Progenitor cell of endocrine pancreas (in vitro differentiated cells): ENCODE data around the gene LRBA. TPM values are rescaled to one million over a fixed set of nuclear protein-coding genes. Genes with fewer than 3 reads are reported as not detected.

ENCODE experiments used
- DNase-seq: peaks from one replicate; pipeline ENCODE4 v3.0.0; 2021; ENCODE audit warnings: low spot score; ENCODE audit not compliant: unreplicated experiment
- H3K27ac Mint-ChIP-seq: 2 replicates; pipeline ENCODE4 v1.8.0; 2021; ENCODE audit warnings: mild to moderate bottlenecking, moderate library complexity, mixed read lengths
- H3K27me3 Mint-ChIP-seq: 2 replicates; pipeline ENCODE4 v1.8.0; 2021; ENCODE audit warnings: mixed read lengths
- H3K36me3 Mint-ChIP-seq: 2 replicates; pipeline ENCODE4 v1.8.0; 2022; ENCODE audit warnings: mixed read lengths; ENCODE audit not compliant: insufficient read depth
- H3K4me1 Mint-ChIP-seq: 2 replicates; pipeline ENCODE4 v1.8.0; 2021; ENCODE audit warnings: low read depth, mixed read lengths
- H3K4me3 Mint-ChIP-seq: 2 replicates; pipeline ENCODE4 v1.8.0; 2021; ENCODE audit warnings: low read depth, mild to moderate bottlenecking, moderate library complexity, mixed read lengths
- H3K9me3 Mint-ChIP-seq: 2 replicates; pipeline ENCODE4 v1.8.0; 2021; ENCODE audit warnings: low read depth, mixed read lengths
- CTCF ChIP-seq: fragments of 200-600 bp; sonication (generic); IDR thresholded peaks from one replicate; pipeline ENCODE4 v1.5.0; 2021; ENCODE audit warnings: antibody characterized with exemption, mild to moderate bottlenecking; ENCODE audit not compliant: unreplicated experiment
- total RNA-seq: library from RNA; stranded (reverse); gene quantifications from 2 replicates; pipeline ENCODE4 v1.2.1, GENCODE V29; 2021

Gene LRBA
- total RNA-seq, 1 donor from 2014 or later: 95.2 TPM

GRCh38 chr4:150599547-150599946 is 415.5 kb downstream of the LRBA start:
- Mint-ChIP-seq H3K36me3 (peaks cover 7% of the 10 kb centered on the region), H3K27me3 (no peaks in the 10 kb centered on the region), H3K4me1 (peaks cover 2% of the 10 kb centered on the region)

GRCh38 chr4:150598909-150599308 is 416.2 kb downstream of the LRBA start:
- no peaks in the 10 kb centered on the region for H3K9me3 Mint-ChIP-seq
- H3K4me3 Mint-ChIP-seq: no peak overlapping the region
- no peak for DNase-seq
- H3K27ac Mint-ChIP-seq: no peak overlapping the region
- no peaks in the 10 kb centered on the region for H3K27me3 Mint-ChIP-seq
- no peak for TF ChIP-seq CTCF
- H3K36me3 Mint-ChIP-seq: peaks cover 7% of the 10 kb centered on the region
- peaks cover 2% of the 10 kb centered on the region for H3K4me1 Mint-ChIP-seq

More at GRCh38 chr4:150599547-150599946, 415.5 kb downstream of the LRBA start:
- no peak for DNase-seq
- Mint-ChIP-seq H3K9me3 (no peaks in the 10 kb centered on the region), H3K4me3 (no peak overlapping the region), H3K27ac (no peak overlapping the region)
- no peak for TF ChIP-seq CTCF

- H3K4me1 Mint-ChIP-seq: peaks cover 8% of the 10 kb centered on the region
- no peak for TF ChIP-seq CTCF
- DNase-seq: no peak
- peaks cover 6% of the 10 kb centered on the region for H3K36me3 Mint-ChIP-seq
- H3K27ac Mint-ChIP-seq: no peak overlapping the region
- H3K4me3 Mint-ChIP-seq: no peak overlapping the region
- H3K27me3 Mint-ChIP-seq: no peaks in the 10 kb centered on the region
- H3K9me3 Mint-ChIP-seq: no peaks in the 10 kb centered on the region
Measured at GRCh38 chr4:150593996-150594395, 421.1 kb downstream of the LRBA start.

- no peak for DNase-seq
- H3K27ac Mint-ChIP-seq: no peak overlapping the region
Measured at GRCh38 chr4:150591904-150592303, 423.2 kb downstream of the LRBA start.

GRCh38 chr4:150591406-150591805 is 423.7 kb downstream of the LRBA start:
- peak overlapping the region; percentile 46 for H3K27ac Mint-ChIP-seq
- TF ChIP-seq CTCF: no peak
- H3K27me3 Mint-ChIP-seq: peaks cover 12% of the 10 kb centered on the region
- peaks cover 7% of the 10 kb centered on the region for H3K36me3 Mint-ChIP-seq
- no peak overlapping the region for H3K4me3 Mint-ChIP-seq
- H3K4me1 Mint-ChIP-seq: peaks cover 8% of the 10 kb centered on the region
- H3K9me3 Mint-ChIP-seq: no peaks in the 10 kb centered on the region
- DNase-seq: no peak

More at GRCh38 chr4:150591904-150592303, 423.2 kb downstream of the LRBA start:
- no peak for TF ChIP-seq CTCF
- H3K27me3 Mint-ChIP-seq: peaks cover 9% of the 10 kb centered on the region
- H3K4me1 Mint-ChIP-seq: peaks cover 8% of the 10 kb centered on the region
- no peaks in the 10 kb centered on the region for H3K9me3 Mint-ChIP-seq
- no peak overlapping the region for H3K4me3 Mint-ChIP-seq
- peaks cover 6% of the 10 kb centered on the region for H3K36me3 Mint-ChIP-seq
